ENCODE results near the gene PRAME. TPM values are rescaled to one million over a fixed set of nuclear protein-coding genes. Genes with fewer than 3 reads are reported as not detected.

PRAME gene
- total and polyA plus RNA-seq, 2 experiments from 2014 or later = not detected

- 83% methylated on average over 12 of the region's 12 CpGs for WGBS (ENCODE audit: low lambda C conversion rate, missing lambda C conversion rate)
- peak; percentile 8 for DNase-seq (ENCODE audit: low spot score)
- H2AFZ ChIP-seq = no peak overlapping the region
- H3K79me2 ChIP-seq = no peaks in the 10 kb centered on the region
- no peak overlapping the region for H3K27ac ChIP-seq
- H4K20me1 ChIP-seq (ENCODE audit: insufficient read depth, poor library complexity, severe bottlenecking) = no peaks in the 10 kb centered on the region
- no peaks in the 10 kb centered on the region for H3K36me3 ChIP-seq (replicated peaks; ENCODE audit: insufficient read depth, low read depth)
- no peak overlapping the region for H3K4me3 ChIP-seq
- H3K27me3 ChIP-seq = no peaks in the 10 kb centered on the region
- no peaks in the 10 kb centered on the region for H3K9me2 ChIP-seq (replicated peaks; ENCODE audit: insufficient read depth)
- TF ChIP-seq EZH2 (IDR thresholded peaks at IDR 0.05; ENCODE audit: borderline replicate concordance) (no peak), EZH2phosphoT487 (IDR thresholded peaks at IDR 0.05; ENCODE audit: low read depth, severe bottlenecking, unreplicated experiment) (no peak)
- TF ChIP-seq, protein P1, sequence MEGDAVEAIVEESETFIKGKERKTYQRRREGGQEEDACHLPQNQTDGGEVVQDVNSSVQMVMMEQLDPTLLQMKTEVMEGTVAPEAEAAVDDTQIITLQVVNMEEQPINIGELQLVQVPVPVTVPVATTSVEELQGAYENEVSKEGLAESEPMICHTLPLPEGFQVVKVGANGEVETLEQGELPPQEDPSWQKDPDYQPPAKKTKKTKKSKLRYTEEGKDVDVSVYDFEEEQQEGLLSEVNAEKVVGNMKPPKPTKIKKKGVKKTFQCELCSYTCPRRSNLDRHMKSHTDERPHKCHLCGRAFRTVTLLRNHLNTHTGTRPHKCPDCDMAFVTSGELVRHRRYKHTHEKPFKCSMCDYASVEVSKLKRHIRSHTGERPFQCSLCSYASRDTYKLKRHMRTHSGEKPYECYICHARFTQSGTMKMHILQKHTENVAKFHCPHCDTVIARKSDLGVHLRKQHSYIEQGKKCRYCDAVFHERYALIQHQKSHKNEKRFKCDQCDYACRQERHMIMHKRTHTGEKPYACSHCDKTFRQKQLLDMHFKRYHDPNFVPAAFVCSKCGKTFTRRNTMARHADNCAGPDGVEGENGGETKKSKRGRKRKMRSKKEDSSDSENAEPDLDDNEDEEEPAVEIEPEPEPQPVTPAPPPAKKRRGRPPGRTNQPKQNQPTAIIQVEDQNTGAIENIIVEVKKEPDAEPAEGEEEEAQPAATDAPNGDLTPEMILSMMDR (IDR thresholded peaks at IDR 0.05; ENCODE audit: poor library complexity) = no peak
- no peak overlapping the region for H3K4me2 ChIP-seq
- no peaks in the 10 kb centered on the region for H3K4me1 ChIP-seq (ENCODE audit: insufficient read depth)
- H3K9me3 ChIP-seq (ENCODE audit: low read depth) = no peaks in the 10 kb centered on the region
Measured at GRCh38 chr22:22520667-22521602, 38.1 kb downstream of the PRAME start.

DNA sequence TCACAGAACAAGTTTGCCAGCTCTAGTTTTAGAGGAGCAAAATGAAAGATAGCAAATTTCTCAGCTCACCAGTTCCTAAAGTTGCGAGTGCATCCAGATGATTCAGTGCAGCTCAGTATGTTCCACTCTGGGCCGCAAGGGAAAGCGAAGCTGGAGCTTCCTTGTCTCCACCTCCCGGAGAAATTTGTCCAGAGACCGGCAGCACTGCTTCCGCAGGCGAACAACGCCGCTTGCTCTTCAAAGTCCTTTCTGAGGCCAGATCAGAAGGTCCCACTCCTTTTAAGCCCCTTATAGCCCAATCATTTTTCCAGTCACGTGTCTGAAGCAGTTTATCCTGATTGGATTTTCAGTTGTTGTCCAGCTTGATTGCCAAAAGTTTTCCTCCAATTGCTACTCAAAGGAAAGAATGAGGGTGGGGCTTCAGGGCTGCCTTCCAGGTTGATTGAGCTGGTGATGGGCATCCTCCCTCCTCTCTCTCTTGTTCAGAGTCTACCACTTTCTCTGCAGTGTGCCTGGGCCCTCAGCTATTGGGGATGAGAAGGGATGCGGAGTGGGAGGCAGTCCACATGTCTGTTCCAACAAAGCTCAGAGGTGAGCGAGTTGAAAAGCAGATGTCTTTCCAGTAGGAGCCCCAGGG, 38.9 kb downstream of the PRAME start, which contains the start of gene ZNF280A:
Gene ZNF280A (minus strand): TSS at position 251 of the 637 bp plus-strand sequence. CDS start 4,640 bp downstream, outside the sequence.
- peak; percentile 19 for DNase-seq (ENCODE audit: low spot score)
- Histone ChIP-seq H3K27me3 (no peaks in the 10 kb centered on the region), H3K4me2 (peak within 1 kb of the TSS; percentile 63), H3K9me3 (ENCODE audit: low read depth) (no peaks in the 10 kb centered on the region), H3K4me3 (no peak within 1 kb of the TSS), H3K79me2 (no peaks in the 10 kb centered on the region), H3K4me1 (ENCODE audit: insufficient read depth) (no peaks in the 10 kb centered on the region), H3K36me3 (replicated peaks; ENCODE audit: insufficient read depth, low read depth) (no peaks in the 10 kb centered on the region), H4K20me1 (ENCODE audit: insufficient read depth, poor library complexity, severe bottlenecking) (no peaks in the 10 kb centered on the region), H3K9me2 (replicated peaks; ENCODE audit: insufficient read depth) (no peaks in the 10 kb centered on the region), H2AFZ (no peak within 1 kb of the TSS), H3K27ac (peak within 1 kb of the TSS; percentile 29)
- WGBS (ENCODE audit: low lambda C conversion rate, missing lambda C conversion rate) = 72% methylated on average over 12 of the region's 12 CpGs
- no peak for TF ChIP-seq EZH2phosphoT487 (IDR thresholded peaks at IDR 0.05; ENCODE audit: low read depth, severe bottlenecking, unreplicated experiment)
- TF ChIP-seq EZH2 (IDR thresholded peaks at IDR 0.05; ENCODE audit: borderline replicate concordance) = no peak
- TF ChIP-seq, protein P1 (IDR thresholded peaks at IDR 0.05; ENCODE audit: poor library complexity) = no peak

DNA sequence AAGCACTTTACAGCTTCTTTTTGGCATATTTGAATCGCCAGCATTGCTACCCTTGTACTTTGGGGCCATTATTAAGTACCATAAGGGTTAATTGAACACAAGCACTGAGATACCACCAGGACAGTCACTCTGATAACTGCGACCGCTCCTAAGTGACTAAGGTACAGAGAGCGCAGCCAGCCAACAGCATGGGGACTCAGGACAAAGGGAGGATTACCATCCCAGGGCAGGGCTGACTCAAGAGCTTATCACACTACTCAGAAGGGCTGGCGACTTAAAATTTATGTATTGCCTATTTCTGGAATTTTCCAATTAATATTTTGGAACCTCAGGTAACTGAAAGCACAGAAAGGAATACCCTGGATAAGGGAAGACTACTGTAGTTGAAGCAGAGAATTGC, 39.5 kb downstream of the PRAME start:
- Histone ChIP-seq H4K20me1 (ENCODE audit: insufficient read depth, poor library complexity, severe bottlenecking) (no peaks in the 10 kb centered on the region), H3K79me2 (no peaks in the 10 kb centered on the region), H3K27me3 (no peaks in the 10 kb centered on the region), H3K27ac (peak overlapping the region; percentile 29), H3K9me3 (ENCODE audit: low read depth) (no peaks in the 10 kb centered on the region), H3K9me2 (replicated peaks; ENCODE audit: insufficient read depth) (no peaks in the 10 kb centered on the region), H2AFZ (no peak overlapping the region), H3K4me2 (peak overlapping the region; percentile 63), H3K4me1 (ENCODE audit: insufficient read depth) (no peaks in the 10 kb centered on the region), H3K4me3 (no peak overlapping the region), H3K36me3 (replicated peaks; ENCODE audit: insufficient read depth, low read depth) (no peaks in the 10 kb centered on the region)
- TF ChIP-seq EZH2 (IDR thresholded peaks at IDR 0.05; ENCODE audit: borderline replicate concordance) (no peak), EZH2phosphoT487 (IDR thresholded peaks at IDR 0.05; ENCODE audit: low read depth, severe bottlenecking, unreplicated experiment) (no peak)
- TF ChIP-seq, protein P1 (IDR thresholded peaks at IDR 0.05; ENCODE audit: poor library complexity) = no peak
- WGBS (ENCODE audit: low lambda C conversion rate, missing lambda C conversion rate) = 57% methylated on average over 5 of the region's 5 CpGs
- DNase-seq (ENCODE audit: low spot score) = peak; percentile 38

Measured in hepatocyte (in vitro differentiated cells).